ENCODE measurements around the gene HJV.

HJV gene

GRCh38 chr1:145978854-145979745 is 42.4 kb downstream of the HJV start:
- DNase-seq (ENCODE audit: low read depth in 2 of 3, low spot score in 1 of 3), result peak; percentile 75 to 83 (median 80)

- no peak for DNase-seq (ENCODE audit: low read depth in 2 of 3, low spot score in 1 of 3)
These were observed 43.1 kb downstream of the HJV start for GRCh38 chr1:145978471-145978853.

- DNase-seq (ENCODE audit: low read depth in 2 of 3, low spot score in 1 of 3), result peak in 1 of 3 donors; percentile 56
These were observed 43.8 kb downstream of the HJV start for GRCh38 chr1:145977486-145978470.

- DNase-seq (ENCODE audit: low read depth in 2 of 3, low spot score in 1 of 3), result no peak
These were observed 44.5 kb downstream of the HJV start for GRCh38 chr1:145977016-145977415.

GRCh38 chr1:145975216-145975615 is 46.3 kb downstream of the HJV start:
- no peak for DNase-seq (ENCODE audit: low read depth in 2 of 3, low spot score in 1 of 3)

- DNase-seq (ENCODE audit: low read depth in 2 of 3, low spot score in 1 of 3), result no peak
These were observed 46.8 kb downstream of the HJV start for GRCh38 chr1:145974721-145975120.

- DNase-seq (ENCODE audit: low read depth in 2 of 3, low spot score in 1 of 3), result no peak
These were observed 49.0 kb downstream of the HJV start for GRCh38 chr1:145972580-145972979.
